HCT116 (cell line): ENCODE data around the gene TSC2.
"Not testable (repeated sequence)": the region's sequence is repeated elsewhere in the genome, so short reads cannot be mapped to it uniquely, and the experiment has no call there.

Experiments used
- ATF3 ChIP-seq: IDR thresholded peaks from 2 replicates; pipeline ENCODE4 v1.6.1; 2012
- EZH2 ChIP-seq: fragments of 200-600 bp; sonication (generic); IDR thresholded peaks from 2 replicates; pipeline ENCODE4 v1.6.1; 2017; ENCODE audit warnings: antibody characterized with exemption, mixed run types
- JUND ChIP-seq: IDR thresholded peaks from 2 replicates; pipeline ENCODE4 v1.6.1; 2012
- POLR2A ChIP-seq: IDR thresholded peaks from 2 replicates; pipeline ENCODE4 v1.7.0; 2011; ENCODE audit warnings: borderline replicate concordance; ENCODE audit not compliant: insufficient read depth, insufficient read length; ENCODE audit errors: extremely low read depth

GRCh38 chr16:2114225-2114624 is 66.4 kb downstream of the TSC2 start:
- TF ChIP-seq EZH2, ATF3, POLR2A, JUND: not testable (repeated sequence)
